DMS53 (cell line): ENCODE data around the gene ECEL1.
"Not testable (repeated sequence)": the region's sequence is repeated elsewhere in the genome, so short reads cannot be mapped to it uniquely, and the experiment has no call there.

ENCODE experiments used
- DNase-seq: peaks from one replicate; lab custom pipeline; 2025; lab: John Stamatoyannopoulos, UW

The ECEL1 gene, protein sequence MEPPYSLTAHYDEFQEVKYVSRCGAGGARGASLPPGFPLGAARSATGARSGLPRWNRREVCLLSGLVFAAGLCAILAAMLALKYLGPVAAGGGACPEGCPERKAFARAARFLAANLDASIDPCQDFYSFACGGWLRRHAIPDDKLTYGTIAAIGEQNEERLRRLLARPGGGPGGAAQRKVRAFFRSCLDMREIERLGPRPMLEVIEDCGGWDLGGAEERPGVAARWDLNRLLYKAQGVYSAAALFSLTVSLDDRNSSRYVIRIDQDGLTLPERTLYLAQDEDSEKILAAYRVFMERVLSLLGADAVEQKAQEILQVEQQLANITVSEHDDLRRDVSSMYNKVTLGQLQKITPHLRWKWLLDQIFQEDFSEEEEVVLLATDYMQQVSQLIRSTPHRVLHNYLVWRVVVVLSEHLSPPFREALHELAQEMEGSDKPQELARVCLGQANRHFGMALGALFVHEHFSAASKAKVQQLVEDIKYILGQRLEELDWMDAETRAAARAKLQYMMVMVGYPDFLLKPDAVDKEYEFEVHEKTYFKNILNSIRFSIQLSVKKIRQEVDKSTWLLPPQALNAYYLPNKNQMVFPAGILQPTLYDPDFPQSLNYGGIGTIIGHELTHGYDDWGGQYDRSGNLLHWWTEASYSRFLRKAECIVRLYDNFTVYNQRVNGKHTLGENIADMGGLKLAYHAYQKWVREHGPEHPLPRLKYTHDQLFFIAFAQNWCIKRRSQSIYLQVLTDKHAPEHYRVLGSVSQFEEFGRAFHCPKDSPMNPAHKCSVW

DNA sequence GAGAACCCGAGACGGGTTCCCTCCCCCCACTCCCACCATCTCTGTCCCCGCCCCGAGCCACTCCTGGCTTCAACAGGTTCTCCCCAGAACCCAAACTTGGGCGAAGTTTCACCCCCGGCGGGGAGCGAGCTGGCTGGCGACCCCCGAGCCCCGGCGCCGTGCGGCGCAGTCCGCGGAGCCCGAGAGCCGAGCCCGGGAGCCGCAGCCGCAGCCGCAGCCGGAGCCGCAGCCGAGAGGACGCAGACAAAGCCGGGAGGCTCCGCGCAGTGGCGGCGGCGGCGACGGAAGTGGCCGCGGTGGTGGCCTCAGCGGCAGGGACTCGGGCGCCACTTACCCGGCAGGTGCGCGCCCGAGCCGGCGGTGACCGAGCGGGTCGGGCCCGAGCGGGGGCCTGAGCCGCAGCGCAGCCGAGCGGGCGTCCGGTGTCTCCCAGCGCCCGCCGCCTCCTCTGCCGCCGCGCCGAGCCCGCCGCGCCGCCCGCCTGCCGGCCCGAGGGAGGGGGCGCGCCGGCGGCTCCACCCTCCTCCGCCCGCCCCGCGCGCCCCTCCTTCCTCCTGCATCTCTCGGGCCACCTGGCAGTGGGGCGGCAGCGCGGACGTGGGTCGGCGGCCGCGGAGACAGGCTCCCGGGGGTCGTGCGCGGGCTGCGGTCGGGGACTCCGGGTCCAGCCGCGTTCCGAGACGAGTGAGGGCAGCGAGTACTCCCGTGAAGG, at the start of gene ECEL1:
TSS of gene ECEL1 (minus strand) at position 450 of the 712 bp plus-strand sequence. CDS start 1,181 bp downstream, outside the sequence.
- DNase-seq, result peak; percentile 57

DNA sequence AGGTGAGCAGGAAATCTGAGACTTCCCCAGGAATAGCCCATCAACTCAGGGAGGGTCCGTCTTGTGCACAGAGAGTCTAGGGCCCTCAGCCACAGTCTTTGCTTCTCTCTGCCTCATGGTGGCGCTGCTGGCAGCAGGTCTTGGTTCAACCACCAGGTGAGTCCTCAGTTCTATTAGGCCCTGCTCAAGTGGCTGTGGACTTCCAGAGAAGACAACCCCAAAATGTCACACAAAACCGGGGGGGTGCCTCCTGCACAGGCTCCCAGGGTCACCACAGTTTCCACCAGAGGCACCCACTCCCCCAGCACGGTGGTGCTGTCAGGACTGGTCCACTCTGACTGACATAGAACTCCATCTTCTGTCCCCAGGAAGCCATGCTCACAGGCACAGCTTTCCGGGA, 49.4 kb upstream of the ECEL1 start:
- DNase-seq, result peak; percentile 40

DNA sequence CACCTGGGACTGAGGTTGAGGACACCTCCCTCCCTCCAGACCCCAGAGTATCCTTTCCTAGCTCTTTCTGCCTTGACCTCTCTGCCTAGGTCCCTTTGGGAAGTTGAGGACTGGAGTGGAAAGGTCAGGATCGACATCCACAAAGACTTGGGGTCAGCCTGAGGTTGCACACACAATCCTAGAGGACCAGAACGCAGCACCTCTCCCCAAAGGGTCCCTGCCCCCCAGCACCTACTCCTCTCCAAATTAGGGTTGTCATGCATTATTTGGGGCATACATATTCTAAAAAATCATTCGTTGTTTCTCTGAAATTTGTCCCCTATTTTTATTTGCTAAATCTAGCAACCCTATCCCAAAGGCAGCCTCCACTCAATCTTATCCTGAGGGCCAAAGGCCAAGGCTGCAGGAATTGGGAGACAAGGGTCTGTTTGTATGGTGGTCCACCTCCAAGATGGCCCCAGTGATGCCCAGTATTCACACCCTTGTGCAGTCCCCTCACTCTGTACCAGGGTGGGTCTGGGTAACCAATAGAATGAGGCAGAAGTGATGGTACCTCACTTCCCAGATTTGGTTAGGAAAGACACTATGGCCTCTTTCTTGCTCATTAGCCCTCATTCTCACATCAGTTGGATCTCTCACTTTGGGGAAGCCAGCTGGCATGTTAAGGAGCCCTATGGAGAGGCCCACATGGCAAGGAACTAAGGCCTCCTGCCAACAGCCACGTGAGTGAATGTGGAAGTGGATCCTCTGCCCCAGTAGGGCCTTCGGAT, 48.3 kb upstream of the ECEL1 start:
- no peak for DNase-seq

DNA sequence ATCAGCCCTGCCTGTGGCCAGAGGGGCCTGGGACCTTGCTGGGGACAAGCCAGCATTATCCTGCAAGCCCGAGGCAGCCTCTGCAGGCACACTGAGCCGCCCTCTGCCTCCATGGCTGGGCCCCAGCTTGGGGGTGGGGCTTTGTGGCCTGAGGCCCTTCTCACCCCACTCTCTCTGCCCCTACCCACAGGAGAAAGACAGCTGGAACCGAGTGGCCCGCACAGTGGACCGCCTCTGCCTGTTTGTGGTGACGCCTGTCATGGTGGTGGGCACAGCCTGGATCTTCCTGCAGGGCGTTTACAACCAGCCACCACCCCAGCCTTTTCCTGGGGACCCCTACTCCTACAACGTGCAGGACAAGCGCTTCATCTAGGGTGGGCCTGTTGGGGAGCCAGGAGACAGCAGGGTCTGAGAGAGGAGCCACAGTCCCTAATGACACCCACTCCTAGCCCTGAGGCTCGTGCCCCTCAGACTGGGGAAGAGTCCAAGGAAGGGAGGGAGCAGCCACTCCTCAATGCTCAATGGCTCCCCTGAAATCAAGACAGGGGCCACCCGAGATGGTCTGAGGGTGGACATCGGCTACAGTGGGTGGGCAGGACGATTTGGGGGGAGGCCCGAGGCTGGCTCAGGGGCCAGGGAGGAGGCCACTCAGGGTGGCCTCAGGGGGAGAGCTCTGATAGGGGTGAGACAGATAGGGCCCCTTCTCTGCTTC, 47.5 kb upstream of the ECEL1 start:
- no peak for DNase-seq

DNA sequence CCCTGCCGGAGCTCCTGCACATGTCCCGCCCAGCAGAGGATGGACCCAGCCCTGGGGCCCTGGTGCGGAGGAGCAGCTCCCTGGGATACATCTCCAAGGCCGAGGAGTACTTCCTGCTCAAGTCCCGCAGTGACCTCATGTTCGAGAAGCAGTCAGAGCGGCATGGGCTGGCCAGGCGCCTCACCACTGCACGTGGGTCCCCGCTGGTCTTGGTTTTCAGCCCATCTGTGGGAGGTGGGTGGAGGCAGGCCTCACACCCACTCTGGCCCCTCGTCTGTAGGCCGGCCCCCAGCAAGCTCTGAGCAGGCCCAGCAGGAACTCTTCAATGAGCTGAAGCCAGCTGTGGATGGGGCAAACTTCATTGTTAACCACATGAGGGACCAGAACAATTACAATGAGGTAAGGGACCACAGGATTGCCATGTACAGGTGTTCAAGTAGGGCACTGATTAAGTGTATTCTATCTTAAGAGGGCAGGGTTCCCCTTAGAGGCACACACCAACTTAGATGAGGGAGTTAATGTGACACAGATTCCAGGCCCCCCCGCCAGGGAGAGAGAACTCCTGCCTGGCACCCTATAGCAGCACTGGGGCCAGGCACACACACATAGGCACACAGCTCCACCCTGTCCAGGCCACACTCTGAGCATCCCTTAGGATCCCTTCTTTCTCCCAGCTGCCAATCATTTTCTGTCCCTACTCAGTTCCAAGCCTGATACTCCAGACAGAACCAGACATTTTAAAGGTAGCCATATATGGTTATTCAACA, 46.5 kb upstream of the ECEL1 start:
- no peak for DNase-seq

DNA sequence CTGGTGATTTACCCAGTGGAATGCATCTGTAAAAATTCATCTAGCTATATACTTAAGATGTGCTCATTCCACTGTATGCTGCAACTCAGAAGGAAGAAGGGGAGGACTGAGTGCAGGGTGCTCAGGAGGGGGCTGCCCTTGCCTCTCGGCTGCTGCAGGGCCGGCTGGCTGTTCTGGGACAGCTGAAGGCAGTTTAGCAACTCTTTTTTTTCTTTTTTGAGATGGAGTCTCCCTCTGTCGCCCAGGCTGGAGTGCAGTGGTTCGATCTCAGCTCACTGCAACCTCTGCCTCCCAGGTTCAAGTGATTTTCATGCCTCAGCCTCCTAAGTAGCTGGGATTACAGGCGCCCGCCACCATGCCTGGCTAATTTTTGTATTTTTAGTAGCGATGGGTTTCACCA, 45.2 kb upstream of the ECEL1 start:
- not testable (repeated sequence) for DNase-seq

DNA sequence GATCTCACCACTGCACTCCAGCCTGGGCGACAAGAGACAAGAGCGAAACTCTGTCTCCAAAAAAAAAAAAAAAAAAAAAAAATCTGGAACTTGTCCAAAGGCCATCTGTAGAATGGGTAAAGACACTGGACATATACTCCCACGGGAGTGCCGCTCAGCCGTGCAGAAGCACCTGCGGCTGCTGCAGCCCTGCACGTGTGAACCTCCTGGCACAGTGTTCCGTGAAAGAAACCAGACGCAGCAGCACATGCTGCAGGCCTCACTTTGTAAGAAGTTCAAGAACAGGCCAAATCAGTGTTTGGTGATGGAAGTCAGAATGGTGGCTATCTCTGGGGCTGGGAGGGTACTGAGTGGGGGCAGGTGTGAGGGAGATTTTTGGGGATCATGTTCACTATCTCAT, 44.8 kb upstream of the ECEL1 start:
- DNase-seq, result peak; percentile 8

DNA sequence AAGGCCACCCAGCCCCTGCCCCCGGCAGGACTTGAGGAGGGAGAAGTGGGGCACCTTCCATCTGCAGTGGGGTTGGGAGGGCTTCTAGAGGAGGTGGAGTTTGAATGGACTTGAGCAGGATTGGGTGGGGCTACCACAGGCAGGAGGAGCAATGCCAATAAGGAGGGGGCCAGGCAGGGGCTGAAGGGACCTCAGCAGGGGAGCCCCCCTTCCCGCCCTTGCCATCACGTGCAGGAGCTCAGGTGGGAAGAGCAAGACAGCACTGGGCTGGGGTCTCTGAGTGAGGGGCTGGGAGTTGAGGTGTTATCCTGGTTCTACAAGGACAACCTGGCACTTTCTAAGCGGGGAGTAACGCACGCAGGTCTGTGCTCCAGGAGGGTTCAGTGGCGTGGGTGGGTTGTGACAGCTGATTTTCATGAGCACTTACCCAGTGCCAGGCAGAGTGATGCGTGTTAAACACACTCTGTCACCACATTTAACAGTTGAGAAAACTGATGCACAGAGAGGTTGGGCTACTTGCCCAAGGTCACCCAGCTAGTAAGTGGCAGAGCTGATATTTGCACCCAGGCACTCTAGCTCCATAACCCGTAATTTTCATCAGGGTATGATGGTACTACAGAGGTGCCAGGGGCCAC, 43.1 kb upstream of the ECEL1 start:
- no peak for DNase-seq

DNA sequence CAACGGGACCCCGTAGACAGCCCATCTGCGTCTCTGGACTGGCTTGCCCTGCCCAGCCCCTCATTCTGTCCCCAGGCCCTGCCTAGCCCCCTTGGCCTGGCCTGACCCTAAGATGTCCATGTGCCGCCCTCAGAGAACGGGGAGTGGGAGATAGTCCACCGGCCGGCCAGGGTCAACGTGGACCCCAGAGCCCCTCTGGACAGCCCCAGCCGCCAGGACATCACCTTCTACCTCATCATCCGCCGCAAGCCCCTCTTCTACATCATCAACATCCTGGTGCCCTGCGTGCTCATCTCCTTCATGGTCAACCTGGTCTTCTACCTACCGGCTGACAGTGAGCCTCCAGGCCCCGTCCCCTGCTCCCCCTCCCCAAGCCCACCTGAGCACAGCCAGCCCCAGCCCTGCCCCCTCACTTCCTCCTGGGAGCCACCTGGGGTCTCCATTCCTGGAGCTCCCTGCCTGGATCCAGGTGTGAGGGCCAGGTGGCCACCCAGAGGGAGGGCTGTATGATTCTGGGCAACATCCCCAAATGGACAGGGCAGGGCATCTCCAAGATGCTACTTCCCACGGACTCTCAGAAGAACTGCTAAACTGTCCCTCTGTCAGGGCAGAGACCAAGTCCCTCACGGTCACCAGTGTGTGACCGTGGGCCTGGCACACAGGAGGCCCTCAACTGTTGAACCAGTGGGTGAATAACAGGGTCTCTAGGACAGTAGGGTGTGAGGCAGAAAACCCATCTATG, 42.3 kb upstream of the ECEL1 start:
- DNase-seq, result no peak

DNA sequence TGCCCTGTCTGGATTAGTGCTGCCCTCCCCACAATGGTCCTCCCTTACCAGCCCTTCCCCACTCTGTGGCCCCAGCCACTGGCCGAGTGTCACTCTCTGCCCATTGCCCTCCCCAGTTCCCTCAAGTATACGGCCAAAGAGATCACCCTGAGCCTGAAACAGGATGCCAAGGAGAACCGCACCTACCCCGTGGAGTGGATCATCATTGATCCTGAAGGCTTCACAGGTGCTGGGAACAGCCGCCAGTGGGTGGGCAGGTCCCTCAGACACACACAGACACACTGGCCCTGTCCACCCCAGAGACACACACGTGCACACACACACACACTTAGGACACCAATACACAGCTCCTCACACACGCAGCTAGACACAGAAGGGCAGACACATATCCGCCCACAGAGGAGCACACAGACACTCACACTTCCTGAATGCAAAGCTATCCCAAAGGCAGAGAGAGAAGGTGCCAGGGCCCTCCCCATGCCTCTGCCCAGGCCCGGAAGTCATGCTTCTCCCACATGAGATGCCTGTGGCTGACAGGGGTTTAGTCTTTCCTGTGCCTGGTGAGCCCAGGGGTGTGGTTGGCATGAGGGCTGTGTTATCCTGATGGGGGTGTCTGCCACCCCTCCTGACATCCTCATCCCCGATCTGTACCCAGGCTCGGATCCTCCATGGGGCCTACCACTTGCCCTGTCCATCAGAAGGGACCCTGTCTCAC, 41.3 kb upstream of the ECEL1 start:
- no peak for DNase-seq

DNA sequence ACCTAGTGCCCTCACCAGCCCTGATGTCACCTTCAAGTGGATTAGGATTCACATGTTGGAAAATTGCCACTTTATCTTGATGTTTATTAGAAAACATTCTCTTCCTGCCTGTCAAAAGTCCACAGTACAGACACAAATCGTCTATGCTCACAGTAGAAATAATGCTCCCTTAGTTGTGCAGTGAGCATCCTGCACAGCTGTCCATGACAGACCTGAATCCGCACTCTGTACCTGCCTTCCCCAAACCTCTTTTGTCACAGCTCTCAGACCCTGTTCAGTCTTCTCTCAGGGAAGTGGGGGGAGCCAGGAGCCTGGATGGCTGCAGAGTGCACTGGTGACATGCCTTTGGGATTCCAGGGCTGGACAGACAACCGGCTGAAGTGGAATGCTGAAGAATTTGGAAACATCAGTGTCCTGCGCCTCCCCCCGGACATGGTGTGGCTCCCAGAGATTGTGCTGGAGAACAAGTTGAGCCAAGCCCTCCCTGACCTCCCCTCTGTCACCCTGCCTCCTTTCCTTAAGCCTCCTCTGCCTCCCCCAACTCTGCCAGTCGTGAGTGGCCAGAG, 40.4 kb upstream of the ECEL1 start:
- no peak for DNase-seq

DNA sequence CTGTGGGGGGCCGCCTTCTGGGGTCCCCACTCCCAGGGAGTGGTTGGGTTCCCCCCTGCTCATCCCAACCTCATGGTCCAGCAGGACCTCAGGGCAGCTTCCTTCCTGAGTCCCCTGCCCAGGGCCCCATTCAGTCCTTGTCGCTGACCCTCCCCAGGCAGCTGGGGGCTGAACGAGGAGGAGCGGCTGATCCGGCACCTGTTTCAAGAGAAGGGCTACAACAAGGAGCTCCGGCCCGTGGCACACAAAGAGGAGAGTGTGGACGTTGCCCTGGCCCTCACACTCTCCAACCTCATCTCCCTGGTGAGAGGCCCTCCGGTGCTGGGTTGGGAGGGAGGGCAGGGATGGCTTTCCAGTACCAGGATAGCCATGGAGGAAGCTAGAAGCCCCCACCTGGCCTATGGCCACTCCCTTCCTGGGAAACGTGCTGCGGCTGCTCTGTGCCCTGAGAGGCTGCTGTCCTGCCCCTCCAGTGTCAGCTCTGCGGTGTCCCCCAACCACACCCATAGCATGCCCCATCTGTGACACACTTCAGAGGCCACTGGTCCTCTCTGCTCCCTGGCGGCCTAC, 38.8 kb upstream of the ECEL1 start:
- no peak for DNase-seq

DNA sequence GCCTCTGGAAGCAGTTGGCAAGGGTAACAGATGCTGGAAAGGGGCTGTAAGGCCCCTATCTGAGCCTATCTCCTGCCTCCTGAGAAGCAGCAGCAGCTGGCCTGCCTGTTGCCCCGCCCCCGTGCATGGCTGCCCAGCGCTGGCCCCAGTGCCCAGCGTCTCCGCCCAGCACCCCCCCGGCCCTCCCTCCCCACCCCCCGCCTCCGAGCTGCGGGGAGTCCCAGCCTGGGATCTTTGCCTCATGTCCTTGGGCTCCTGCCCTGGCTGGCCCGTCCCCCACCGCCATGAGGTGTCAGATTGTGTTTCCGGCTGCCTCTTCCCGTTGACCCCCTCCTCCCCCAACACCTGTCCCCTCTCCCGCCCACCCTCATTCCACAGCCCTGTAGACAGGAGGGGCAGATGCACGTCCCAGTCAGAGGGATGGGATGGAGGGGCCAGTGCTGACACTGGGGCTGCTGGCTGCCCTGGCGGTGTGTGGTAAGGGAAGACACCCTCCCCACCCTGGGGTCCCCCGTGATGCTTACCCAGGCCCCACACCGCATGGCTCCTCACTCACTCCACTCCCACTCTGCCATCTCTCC, 38.2 kb upstream of the ECEL1 start, which contains the start of gene CHRND:
TSS of gene CHRND (plus strand) at position 370 of the 581 bp plus-strand sequence. CDS start at position 426, 56 bp downstream.
- DNase-seq, result peak; percentile 50

DNA sequence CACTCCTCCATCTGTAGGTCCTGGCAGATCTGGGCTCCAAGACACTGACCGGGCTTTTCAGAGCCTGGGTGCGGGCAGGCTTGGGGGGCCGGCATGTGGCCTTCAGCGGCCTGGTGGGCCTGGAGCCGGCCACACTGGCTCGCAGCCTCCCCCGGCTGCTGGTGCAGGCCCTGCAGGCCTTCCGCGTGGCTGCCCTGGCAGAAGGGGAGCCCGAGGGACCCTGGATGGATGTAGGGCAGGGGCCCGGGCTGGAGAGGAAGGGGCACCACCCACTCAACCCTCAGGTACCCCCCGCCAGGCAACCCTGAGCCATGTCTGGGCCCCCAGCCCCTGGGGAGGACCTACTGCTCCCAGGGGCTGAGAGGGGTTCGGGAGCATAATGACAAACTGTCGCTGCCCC, 37.6 kb upstream of the ECEL1 start:
- no peak for DNase-seq

DNA sequence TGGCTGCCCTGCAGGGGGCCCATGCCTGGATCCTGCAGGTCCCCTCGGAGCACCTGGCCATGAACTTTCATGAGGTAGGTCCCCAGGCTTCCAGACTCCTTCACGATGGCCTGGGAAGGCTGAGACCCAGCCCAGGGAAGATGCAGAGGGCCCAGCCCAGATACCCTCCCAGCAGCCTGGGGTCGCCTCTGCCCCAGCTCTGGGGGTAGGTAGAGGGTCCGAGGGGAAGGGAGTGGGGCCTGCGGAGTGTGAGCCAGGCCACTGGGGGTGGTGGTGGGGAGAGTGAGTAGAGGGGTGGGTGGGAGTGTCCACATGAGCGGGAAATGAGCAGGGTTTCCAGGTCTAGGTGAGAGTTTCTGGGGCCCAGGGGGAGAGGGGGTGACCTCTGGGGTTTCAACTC, 37.1 kb upstream of the ECEL1 start:
- no peak for DNase-seq

DNA sequence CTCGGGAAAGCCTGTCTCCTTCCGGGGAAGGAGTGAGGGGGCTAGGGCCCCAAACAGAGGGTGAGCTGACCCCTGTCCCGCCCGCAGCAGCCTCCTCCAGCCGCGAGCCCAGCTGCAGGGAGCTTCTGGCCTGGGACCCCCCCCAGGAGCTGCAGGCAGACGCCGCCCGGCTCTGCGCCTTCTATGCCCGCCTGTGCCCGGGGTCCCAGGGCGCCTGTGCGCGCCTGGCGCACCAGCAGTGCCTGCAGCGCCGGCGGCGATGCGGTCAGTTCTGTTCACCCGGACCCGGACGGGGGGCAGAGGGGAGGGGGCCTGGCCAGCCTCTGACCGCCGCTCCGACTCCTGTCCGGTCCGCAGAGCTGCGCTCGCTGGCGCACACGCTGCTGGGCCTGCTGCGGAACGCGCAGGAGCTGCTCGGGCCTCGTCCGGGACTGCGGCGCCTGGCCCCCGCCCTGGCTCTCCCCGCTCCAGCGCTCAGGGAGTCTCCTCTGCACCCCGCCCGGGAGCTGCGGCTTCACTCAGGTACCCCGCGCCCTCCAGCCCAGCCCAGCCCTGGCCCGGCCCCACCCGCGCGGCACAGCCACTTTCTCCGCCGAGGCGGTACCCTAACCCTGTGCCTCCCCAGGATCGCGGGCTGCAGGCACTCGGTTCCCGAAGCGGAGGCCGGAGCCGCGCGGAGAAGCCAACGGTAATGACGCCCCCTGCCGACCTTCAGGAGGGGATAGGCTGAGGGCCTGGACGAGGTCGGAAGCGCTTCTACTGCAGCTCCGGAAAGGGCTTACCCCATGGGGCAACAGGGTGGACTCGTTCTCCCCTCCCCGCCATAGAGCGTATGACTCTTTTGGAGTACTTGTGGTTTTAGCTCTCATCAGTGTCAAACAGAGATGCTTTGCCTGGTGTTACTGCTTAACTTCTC, 36.3 kb upstream of the ECEL1 start:
- DNase-seq, result peak; percentile 48

DNA sequence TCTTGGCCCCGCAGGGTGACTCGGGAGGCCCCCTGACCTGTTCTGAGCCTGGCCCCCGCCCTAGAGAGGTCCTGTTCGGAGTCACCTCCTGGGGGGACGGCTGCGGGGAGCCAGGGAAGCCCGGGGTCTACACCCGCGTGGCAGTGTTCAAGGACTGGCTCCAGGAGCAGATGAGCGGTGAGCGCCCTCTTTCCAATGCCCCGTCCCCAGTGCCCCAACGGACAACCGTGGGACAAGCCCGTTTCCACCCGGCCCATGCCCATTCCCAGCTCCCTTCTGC, 35.7 kb upstream of the ECEL1 start:
- DNase-seq, result peak; percentile 27
